Kidney (tissue), 14 donors: Measurements from ENCODE around the gene NCOA1. TPM values are rescaled to one million over a fixed set of nuclear protein-coding genes. Genes with fewer than 3 reads are reported as not detected.

Experiments used
- DNase-seq, 5 donors: peaks; one replicate each; pipeline ENCODE4 v3.0.0-alpha.2; 2013 to 2020
- FAIRE-seq: peaks from 2 replicates; lab custom pipeline; 2012; peaks lifted over from hg19 to GRCh38; lab: Jason Lieb, UNC
- H3K27ac ChIP-seq, 2 donors: one replicate each; pipeline ENCODE4 v1.7.0; 2013; ENCODE audit warnings: low read depth in 2 of 2, low read length in 2 of 2, inconsistent platforms in 1 of 2
- H3K27me3 ChIP-seq: one replicate; pipeline ENCODE4 v1.7.1; 2013; ENCODE audit warnings: low read length, inconsistent platforms; ENCODE audit not compliant: control insufficient read depth, insufficient read depth
- H3K36me3 ChIP-seq, 3 donors: one replicate each; pipeline versions ENCODE4 v1.7.0 to v1.7.1; 2013; ENCODE audit warnings: low read length in 3 of 3, control low read depth in 1 of 3, inconsistent platforms in 1 of 3; ENCODE audit not compliant: insufficient read depth in 3 of 3, control insufficient read depth in 2 of 3
- H3K4me1 ChIP-seq, 3 donors: one replicate each; pipeline versions ENCODE4 v1.7.0 to v1.7.1; 2013; ENCODE audit warnings: low read length in 3 of 3, inconsistent platforms in 1 of 3, low read depth in 1 of 3; ENCODE audit not compliant: control insufficient read depth in 2 of 3, insufficient read depth in 2 of 3
- H3K4me3 ChIP-seq, 3 donors: one replicate each; pipeline versions ENCODE4 v1.7.0 to v1.8.1; 2013; ENCODE audit warnings: low read length in 3 of 3, control low read depth in 1 of 3, inconsistent platforms in 1 of 3
- H3K9ac ChIP-seq, 3 donors: one replicate each; pipeline versions ENCODE4 v1.7.0 to v1.7.1; 2013; ENCODE audit warnings: low read length in 3 of 3, control low read depth in 1 of 3, inconsistent platforms in 1 of 3
- H3K9me3 ChIP-seq, 3 donors: one replicate each; pipeline versions ENCODE4 v1.7.0 to v1.7.1; 2013; ENCODE audit warnings: low read length in 3 of 3, control low read depth in 1 of 3, inconsistent platforms in 1 of 3; ENCODE audit not compliant: control insufficient read depth in 2 of 3, insufficient read depth in 1 of 3
- CTCF ChIP-seq: IDR thresholded peaks from 3 replicates; pipeline ENCODE4 v1.5.1; 2012; ENCODE audit warnings: mild to moderate bottlenecking, moderate library complexity, borderline replicate concordance; ENCODE audit not compliant: insufficient read depth; ENCODE audit errors: extremely low read depth
- intact Hi-C: fragments of 100-400 bp; cut with DNase I; formaldehyde crosslinking; loops from one replicate; pipeline ENCODE4 v1.11.1; 2022
- polyA plus RNA-seq: library from polyadenylated mRNA; stranded (reverse); fragments of 350-450 nt; fragmentation: Illumina TruSeq; extraction: RNeasy Lipid Tissue Mini Kit (QIAGEN cat#74804); gene quantifications from one replicate; pipeline ENCODE4 v1.2.3, GENCODE V29; 2014; ENCODE audit warnings: low read depth, low replicate concordance; ENCODE audit not compliant: insufficient read depth
- total RNA-seq: library from RNA; stranded (reverse); fragmentation: NEBNext Ultra II Directional; extraction: Animal tissue kit (Norgen Biotek cat#: 25700); gene quantifications from one replicate; pipeline ENCODE4 v1.2.1, GENCODE V29; 2021
- donor health status: control.
- donor health status: control.
- donor health status: control.
- donor health status: control.
- donor health status: control.
- donor health status: DM: yes; HTN: yes; CAD: no.
- donor health status: Normal renal cell carcinoma (clear cell type).

The NCOA1 gene
- total and polyA plus RNA-seq, 2 donors from 2014 or later: 11.6 to 41.5 TPM

- H3K27ac ChIP-seq: no peak overlapping the region
- DNase-seq (peak in 1 of 5 donors; percentile 25), FAIRE-seq (no peak)
- no peak overlapping the region for H3K4me3 ChIP-seq
- intact Hi-C loops: no loop called here
- no peaks in the 10 kb centered on the region for H3K9me3 ChIP-seq
- H3K36me3 ChIP-seq: peaks cover 5 to 21% (median 6%) of the 10 kb centered on the region in 3 donors
- H3K9ac ChIP-seq: no peak overlapping the region
- no peaks in the 10 kb centered on the region for H3K4me1 ChIP-seq
- TF ChIP-seq CTCF: no peak
- H3K27me3 ChIP-seq: no peaks in the 10 kb centered on the region
These were observed 327.7 kb downstream of the NCOA1 start for GRCh38 chr2:24818721-24819167.

GRCh38 chr2:24819442-24820174 lies 328.6 kb downstream of the NCOA1 start:
- Histone ChIP-seq H3K4me1 (no peaks in the 10 kb centered on the region), H3K27ac (no peak overlapping the region), H3K27me3 (no peaks in the 10 kb centered on the region), H3K9ac (no peak overlapping the region), H3K9me3 (no peaks in the 10 kb centered on the region), H3K4me3 (no peak overlapping the region), H3K36me3 (peaks cover 5 to 21% (median 6%) of the 10 kb centered on the region in 3 donors)
- no peak for TF ChIP-seq CTCF
- DNase-seq (peak in 1 of 5 donors; percentile 56), FAIRE-seq (no peak)
- intact Hi-C loops: no loop called here

GRCh38 chr2:24820175-24820513 lies 329.1 kb downstream of the NCOA1 start:
- Histone ChIP-seq H3K27me3 (no peaks in the 10 kb centered on the region), H3K4me1 (no peaks in the 10 kb centered on the region), H3K27ac (no peak overlapping the region), H3K36me3 (peaks cover 5 to 21% (median 6%) of the 10 kb centered on the region in 3 donors), H3K9ac (no peak overlapping the region), H3K9me3 (no peaks in the 10 kb centered on the region), H3K4me3 (no peak overlapping the region)
- FAIRE-seq: no peak
- peak in 1 of 5 donors; percentile 41 for DNase-seq
- no peak for TF ChIP-seq CTCF
- intact Hi-C loops: no loop called here

Other genes with a start within 250 kb of the NCOA1 start
- 72.8 TPM for gene ITSN2, start 130.7 kb upstream of the NCOA1 start, total RNA-seq
- gene ITSN2, start 130.7 kb upstream of the NCOA1 start, polyA plus RNA-seq: 20.1 TPM